HepG2 (cell line): ENCODE data around the gene IQSEC1. TPM values are rescaled to one million over a fixed set of nuclear protein-coding genes. Genes with fewer than 3 reads are reported as not detected.

ENCODE experiments used
- ATAC-seq: fragments of 200-7000 bp; cut with Tn5 transposase; 3 replicates; pipeline ENCODE4 v1.9.1; 2020; ENCODE audit warnings: mild to moderate bottlenecking, moderate library complexity
- BruUV-seq: library from RNA; stranded (reverse); fragments of 400-500 nt; replicated peaks from 2 replicates; lab custom pipeline; 2021; lab: Mats Ljungman, UMichigan
- CTCF ChIA-PET: fragments of 300-600 bp; formaldehyde crosslinking; extraction: SDS; loops from one replicate; lab custom pipeline; 2021; ENCODE audit warnings: low total read pairs, inconsistent platforms, low intra/inter-chr PET ratio; lab: Yijun Ruan, JAX
- POLR2A ChIA-PET: fragments of 350-600 bp; sonication (Branson Sonifier 250); formaldehyde crosslinking; loops from one replicate; lab custom pipeline; 2020; ENCODE audit warnings: antibody characterized with exemption, inconsistent platforms; lab: Yijun Ruan, JAX
- DNase-seq: peaks from one replicate; pipeline ENCODE4 v3.0.0-alpha.2; 2015; ENCODE audit warnings: low spot score
- FAIRE-seq: peaks from 3 replicates; lab custom pipeline; 2011; peaks lifted over from hg19 to GRCh38; lab: Jason Lieb, UNC
- H2AFZ ChIP-seq: one replicate; pipeline ENCODE4 v1.6.1; 2011; ENCODE audit warnings: low read length, inconsistent platforms
- H3K27ac ChIP-seq: fragments of 300-600 bp; 3 replicates; pipeline ENCODE4 v1.8.0; 2011; ENCODE audit warnings: mixed run types, mild to moderate bottlenecking, mixed read lengths, low read length, inconsistent platforms; ENCODE audit not compliant: insufficient read depth; ENCODE audit errors: extremely low read length
- H3K27me3 ChIP-seq, 2 experiments: fragments of 200-600 bp in 1 of 2; 2 replicates in 1 of 2; 3 replicates in 1 of 2; pipeline versions ENCODE4 v1.6.0 to v1.8.0; 2011; ENCODE audit warnings: low read length in 2 of 2, mild to moderate bottlenecking in 2 of 2, moderate library complexity in 2 of 2, inconsistent platforms in 1 of 2; ENCODE audit not compliant: insufficient read depth in 2 of 2, control insufficient read depth in 1 of 2
- H3K36me3 ChIP-seq, 2 experiments: fragments of 200-600 bp in 1 of 2; replicated peaks in 1 of 2; 2 replicates in 1 of 2; 3 replicates in 1 of 2; pipeline versions ENCODE4 v1.5.1 to v1.8.0; 2011; ENCODE audit warnings: low read length in 2 of 2, inconsistent platforms in 1 of 2; ENCODE audit not compliant: insufficient read depth in 2 of 2, control insufficient read depth in 1 of 2
- H3K4me1 ChIP-seq: 2 replicates; pipeline ENCODE4 v1.5.1; 2012; ENCODE audit warnings: low read length, inconsistent platforms; ENCODE audit not compliant: insufficient read depth
- H3K4me2 ChIP-seq: 2 replicates; pipeline ENCODE4 v1.6.0; 2011; ENCODE audit warnings: low read depth, low read length, inconsistent platforms
- H3K4me3 ChIP-seq, 3 experiments: fragments of 200-600 bp in 1 of 3; sonication (generic), shearing (Covaris generic) in 1 of 3; replicated peaks in 1 of 3; 2 replicates each; pipeline ENCODE4 v1.5.1; 2011 to 2016; ENCODE audit warnings: low read length in 3 of 3, inconsistent platforms in 2 of 3, low read depth in 2 of 3, mild to moderate bottlenecking in 2 of 3, control low read depth in 1 of 3, mixed read lengths in 1 of 3; ENCODE audit not compliant: insufficient read depth in 1 of 3
- H3K79me2 ChIP-seq: one replicate; pipeline ENCODE4 v1.6.1; 2011; ENCODE audit warnings: low read length, inconsistent platforms; ENCODE audit not compliant: insufficient read depth
- H3K9ac ChIP-seq: 2 replicates; pipeline ENCODE4 v1.6.0; 2011; ENCODE audit warnings: mild to moderate bottlenecking, low read depth, low read length, inconsistent platforms; ENCODE audit not compliant: insufficient read depth
- H3K9me3 ChIP-seq: 2 replicates; pipeline ENCODE4 v1.5.1; 2012; ENCODE audit warnings: mild to moderate bottlenecking, low read length
- H4K20me1 ChIP-seq: 2 replicates; pipeline ENCODE4 v1.6.0; 2011; ENCODE audit warnings: inconsistent platforms, mild to moderate bottlenecking, low read length, moderate library complexity; ENCODE audit not compliant: insufficient read depth
- CENPT ChIP-seq: sonication (generic); formaldehyde crosslinking; IDR thresholded peaks from 2 replicates; pipeline ENCODE4 v1.8.0; 2022; ENCODE audit warnings: low read depth, mild to moderate bottlenecking, moderate library complexity, missing genetic modification reagents
- GATA4 ChIP-seq: sonication (generic); IDR thresholded peaks from 2 replicates; pipeline ENCODE4 v1.6.1; 2016; ENCODE audit warnings: antibody characterized with exemption, low read depth, borderline replicate concordance
- HNRNPL ChIP-seq: fragments of 200-400 bp; formaldehyde crosslinking; IDR thresholded peaks from 2 replicates; pipeline ENCODE4 v1.6.1; 2017; ENCODE audit warnings: mild to moderate bottlenecking, low read depth, low read length
- IRF2 ChIP-seq: IDR thresholded peaks from 2 replicates; pipeline ENCODE4 v1.6.1; 2018; ENCODE audit warnings: missing genetic modification reagents, missing compliant biosample characterization
- SMC3 ChIP-seq: IDR thresholded peaks from 2 replicates; pipeline ENCODE4 v1.6.1; 2011; ENCODE audit warnings: low read length, improper control_type of control experiment
- ZFP36L1 ChIP-seq: sonication (generic); formaldehyde crosslinking; IDR thresholded peaks from 2 replicates; pipeline ENCODE4 v1.8.0; 2022; ENCODE audit warnings: mild to moderate bottlenecking, missing genetic modification reagents, moderate library complexity
- ZKSCAN5 ChIP-seq: sonication (generic); formaldehyde crosslinking; IDR thresholded peaks from 2 replicates; pipeline ENCODE4 v1.5.1; 2020; ENCODE audit warnings: mild to moderate bottlenecking, missing genetic modification reagents
- ZNF382 ChIP-seq: sonication (generic); formaldehyde crosslinking; IDR thresholded peaks from 2 replicates; pipeline ENCODE4 v1.5.0; 2020; ENCODE audit warnings: missing genetic modification reagents, mild to moderate bottlenecking, borderline replicate concordance
- ZNF605 ChIP-seq: sonication (generic); formaldehyde crosslinking; IDR thresholded peaks from 2 replicates; pipeline ENCODE4 v1.8.0; 2022; ENCODE audit warnings: mild to moderate bottlenecking, missing genetic modification reagents
- ZNF615 ChIP-seq: sonication (generic); formaldehyde crosslinking; IDR thresholded peaks from 2 replicates; pipeline ENCODE4 v1.5.0; 2020; ENCODE audit warnings: mild to moderate bottlenecking, missing genetic modification reagents, borderline replicate concordance
- ZNF670 ChIP-seq: sonication (generic); formaldehyde crosslinking; IDR thresholded peaks from 2 replicates; pipeline ENCODE4 v1.8.0; 2022; ENCODE audit warnings: mild to moderate bottlenecking, missing genetic modification reagents, borderline replicate concordance
- ZSCAN25 ChIP-seq: sonication (generic); formaldehyde crosslinking; IDR thresholded peaks from 2 replicates; pipeline ENCODE4 v1.8.0; 2022; ENCODE audit warnings: mild to moderate bottlenecking, missing genetic modification reagents
- WGBS: methylation state at CpG from one replicate; pipeline ENCODE4 v1.1.6; 2017; ENCODE audit warnings: low lambda C conversion rate; 5-methylcytosine and 5-hydroxymethylcytosine counted together
- in situ Hi-C: cut with HindIII; loops from 2 replicates; pipeline ENCODE4 v1.10.0; 2017; ENCODE audit warnings: low pct_unique_long_range_greater_than_20kb; ENCODE audit not compliant: extremely low pct_ligation_motif_present
- intact Hi-C: fragments of 100-400 bp; cut with micrococcal nuclease; formaldehyde crosslinking; loops from one replicate; pipeline ENCODE4 v1.10.0; 2022; ENCODE audit not compliant: unreplicated experiment
- polyA plus RNA-seq, 8 experiments: library from polyadenylated mRNA; depleted of rRNA in 3 of 8; stranded (reverse) in 7 of 8; unstranded in 1 of 8; fragments of >200 nt; fragmentation: Illumina TruSeq in 4 of 8; extraction: Trizol in 4 of 8; gene quantifications; 2 replicates each; pipeline versions ENCODE4 v1.2.1 to v1.2.3, GENCODE V29; 2011 to 2016; ENCODE audit warnings: low read depth in 4 of 8, missing spikeins in 1 of 8, mixed read lengths in 1 of 8; ENCODE audit not compliant: insufficient read depth in 1 of 8
- total RNA-seq, 5 experiments: library from RNA; depleted of rRNA; stranded (reverse); fragments of >200 nt; fragmentation: Illumina TruSeq; extraction: Trizol; gene quantifications; 2 replicates each; pipeline ENCODE4 v1.2.3, GENCODE V29; 2016; ENCODE audit warnings: low read depth in 1 of 5

The IQSEC1 gene
- total and polyA plus RNA-seq, 2 of the 13 experiments (the other 11 are each of a cell fraction or from before 2014, with no cell fraction given), result 17.4 to 20.2 TPM

DNA sequence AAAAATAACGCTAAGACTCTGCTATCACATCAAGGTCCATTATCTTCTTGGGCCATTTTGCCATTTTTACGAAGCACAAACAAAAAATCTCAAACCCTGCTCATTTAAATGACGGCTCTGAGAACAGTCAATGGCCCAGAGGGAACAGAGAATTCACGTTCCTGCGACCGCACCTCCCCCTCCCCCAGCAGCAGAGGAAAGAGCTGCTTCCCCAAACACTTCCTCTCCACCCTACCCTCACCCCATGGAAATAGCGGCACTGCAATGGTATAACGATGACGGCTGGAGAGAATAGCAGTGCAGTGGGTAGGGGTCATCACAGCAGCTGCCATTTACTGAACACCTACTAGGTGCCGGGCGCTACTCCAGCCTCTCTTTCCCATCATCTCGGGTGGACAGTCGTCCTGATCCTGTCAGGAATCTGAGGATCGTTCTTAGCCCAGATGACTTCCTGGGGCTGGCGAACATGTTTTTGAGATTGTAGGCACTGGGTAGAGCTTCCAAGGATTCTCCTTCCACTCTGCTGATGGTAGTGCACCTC is 113.3 kb downstream of the IQSEC1 start:
- DNase-seq, result no peak
- Histone ChIP-seq H3K27me3 (no peaks in the 10 kb centered on the region), H3K4me2 (no peak overlapping the region), H3K9ac (no peak overlapping the region), H3K4me1 (peaks cover 59% of the 10 kb centered on the region), H3K79me2 (peaks cover 93% of the 10 kb centered on the region), H3K4me3 (no peak overlapping the region), H3K27ac (no peak overlapping the region), H2AFZ (no peak overlapping the region), H3K36me3 (peaks cover 14 to 47% of the 10 kb centered on the region in 2 experiments; a peak in 4 of 5 replicates), H3K9me3 (no peaks in the 10 kb centered on the region), H4K20me1 (peaks cover 88% of the 10 kb centered on the region)
- BruUV-seq, result no TSS peak
- WGBS, result 95% methylated on average over 15 of the region's 15 CpGs
- in situ Hi-C loops (no loop called here), intact Hi-C loops (no loop called here)
- FAIRE-seq, result no peak
- POLR2A ChIA-PET, result interaction anchor here (1.0 kb wide), 1 partner anchor 24 kb away, joined by 3 read pairs; no protein-coding TSS in a partner anchor
- CTCF ChIA-PET, result no interaction called here
- ATAC-seq, result no peak
- TF ChIP-seq CENPT (CRISPR knock-in tag) (no peak), ZSCAN25 (no peak), HNRNPL (no peak), ZFP36L1 (no peak)

DNA sequence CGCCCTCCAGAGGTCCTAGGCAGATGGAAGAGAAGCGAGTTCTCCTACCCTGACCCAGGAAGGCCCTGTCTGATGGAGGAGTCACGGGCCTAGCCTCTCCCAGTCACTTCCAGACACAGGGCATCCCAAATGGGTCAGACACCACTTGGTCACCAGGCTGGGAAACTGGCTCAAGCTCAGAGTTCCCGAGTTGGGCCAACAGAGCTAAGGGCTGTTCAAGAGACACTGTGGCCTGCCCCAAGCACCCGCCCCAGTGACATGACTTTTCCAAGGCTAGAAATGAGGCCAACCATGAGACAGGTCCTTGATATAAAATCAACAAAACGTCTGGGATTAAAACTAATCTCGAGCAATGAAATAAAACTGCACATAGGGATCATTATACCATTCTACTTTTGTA is 113.8 kb downstream of the IQSEC1 start:
- 96% methylated on average over 3 of the region's 7 CpGs for WGBS
- ChIA-PET POLR2A (interaction anchor here (1.0 kb wide), 1 partner anchor 25 kb away, joined by 3 read pairs; no protein-coding TSS in a partner anchor), CTCF (no interaction called here)
- Histone ChIP-seq H4K20me1 (peaks cover 90% of the 10 kb centered on the region), H3K27me3 (no peaks in the 10 kb centered on the region), H3K4me2 (no peak overlapping the region)
- in situ Hi-C loops, result no loop called here
- no peak for DNase-seq
- no TSS peak for BruUV-seq
- TF ChIP-seq GATA4, result no peak
- no peak for TF ChIP-seq ZNF605
- TF ChIP-seq ZKSCAN5, result no peak
- TF ChIP-seq ZNF382 (CRISPR knock-in tag), result no peak
- no peak for TF ChIP-seq ZNF615 (CRISPR knock-in tag)
- no peak for TF ChIP-seq ZNF670 (CRISPR knock-in tag)
- TF ChIP-seq SMC3, result no peak
- TF ChIP-seq IRF2 (CRISPR knock-in tag), result no peak
- TF ChIP-seq, all 625 proteins: peak for 0
- H3K79me2 ChIP-seq, result peaks cover 98% of the 10 kb centered on the region
- FAIRE-seq (no peak), ATAC-seq (no peak)
- H3K27ac ChIP-seq, result no peak overlapping the region
- H3K4me3 ChIP-seq, result no peak overlapping the region
- intact Hi-C loops, result no loop called here
- no peak overlapping the region for H2AFZ ChIP-seq
- peaks cover 54% of the 10 kb centered on the region for H3K4me1 ChIP-seq
- H3K36me3 ChIP-seq, result peaks cover 14 to 47% of the 10 kb centered on the region in 2 experiments; a peak in 4 of 5 replicates
- no peaks in the 10 kb centered on the region for H3K9me3 ChIP-seq
- H3K9ac ChIP-seq, result no peak overlapping the region
